GM18526 (cell line): ENCODE measurements around the gene KLF12.

ENCODE experiments used
- POLR2A ChIP-seq: IDR thresholded peaks from 3 replicates; pipeline ENCODE4 v1.6.1; 2011; ENCODE audit not compliant: insufficient read length; ENCODE audit errors: extremely low read depth

The KLF12 gene

DNA sequence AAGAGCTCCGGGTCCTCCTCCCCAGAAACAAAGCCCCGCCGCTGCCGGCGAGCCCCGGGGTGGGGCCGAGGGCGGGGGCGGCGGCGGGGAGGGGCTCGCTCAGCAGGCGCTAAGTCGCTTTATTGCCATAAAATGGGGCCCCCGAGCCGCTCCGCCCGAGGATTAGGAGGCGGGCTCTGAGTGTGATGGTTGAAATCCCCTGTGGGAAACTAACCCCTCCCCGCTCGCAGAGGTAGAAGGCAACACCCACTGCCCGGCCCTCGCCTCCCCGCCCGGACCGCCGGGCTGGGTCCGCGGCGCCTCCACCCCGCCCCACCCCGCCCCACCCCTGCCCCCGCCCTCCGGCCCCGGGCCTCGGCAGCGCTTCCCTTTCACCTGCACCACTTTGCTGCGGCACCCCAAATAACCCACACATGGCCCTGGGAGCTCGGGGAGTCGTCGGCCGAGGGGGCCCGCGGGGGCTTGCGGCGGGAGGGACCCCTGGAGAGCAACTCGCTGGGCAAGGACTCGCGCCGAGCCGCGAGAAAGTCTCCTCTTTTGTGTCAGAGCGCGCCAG, at the start of gene KLF12:
Gene KLF12 (minus strand): TSS at position 184 of the 556 bp plus-strand sequence.
- peak; percentile 10 for TF ChIP-seq POLR2A

DNA sequence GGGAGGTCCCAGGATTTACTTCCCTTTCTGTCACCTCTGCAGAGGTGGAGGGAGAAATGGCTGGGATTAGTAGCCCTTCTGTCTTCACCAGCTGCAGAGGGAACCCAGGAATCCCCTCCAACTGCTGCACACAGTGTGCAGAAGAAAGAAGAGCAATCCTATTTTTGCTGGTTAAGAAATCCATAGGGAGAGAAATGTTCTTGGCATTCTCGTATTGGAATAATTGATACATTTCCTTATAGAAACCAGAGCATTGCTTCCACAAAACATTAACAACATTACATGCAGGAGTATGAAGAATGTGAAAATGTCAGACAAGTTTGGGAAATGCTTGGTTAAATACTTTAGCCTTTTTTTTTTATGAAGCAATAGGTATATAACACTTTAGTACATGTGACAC, 48.3 kb upstream of the KLF12 start:
- TF ChIP-seq POLR2A, result no peak

DNA sequence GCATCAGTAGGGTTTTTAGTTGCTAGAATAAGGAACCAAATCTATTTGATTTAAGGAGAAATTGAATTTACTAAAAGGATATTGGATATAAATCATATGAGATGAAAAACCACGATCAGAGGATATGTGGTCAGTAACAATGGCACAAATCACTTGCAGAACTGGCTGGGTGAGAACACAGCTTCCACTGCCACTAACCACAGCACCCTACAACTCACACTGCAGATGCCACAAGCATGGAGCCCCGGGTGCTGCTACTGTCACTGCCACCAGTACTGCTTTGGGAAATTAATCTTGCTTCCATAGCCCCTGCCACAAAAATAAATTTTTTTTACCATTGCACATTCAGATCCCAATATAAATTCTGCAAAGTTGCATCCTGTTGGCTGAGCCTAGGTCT, 40.6 kb upstream of the KLF12 start:
- no peak for TF ChIP-seq POLR2A

DNA sequence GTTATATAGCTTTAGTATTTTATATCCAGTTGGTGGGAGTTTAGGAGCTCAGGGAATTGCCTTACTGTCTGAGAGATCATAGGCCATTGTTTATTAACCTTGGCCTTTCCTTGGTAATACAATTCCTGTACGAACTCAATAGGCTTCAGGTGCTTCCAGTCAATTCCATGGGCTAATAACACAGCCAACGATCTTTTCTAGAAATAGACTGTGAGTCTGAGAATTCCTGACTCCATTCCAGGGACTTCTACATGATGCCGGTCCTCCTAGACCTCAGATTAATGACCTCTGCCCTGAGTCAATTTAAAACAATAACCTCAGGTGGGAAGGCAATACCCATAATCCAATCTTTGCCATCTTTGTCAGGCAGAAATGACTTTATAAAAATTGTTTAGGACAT, 39.6 kb upstream of the KLF12 start:
- TF ChIP-seq POLR2A, result no peak

DNA sequence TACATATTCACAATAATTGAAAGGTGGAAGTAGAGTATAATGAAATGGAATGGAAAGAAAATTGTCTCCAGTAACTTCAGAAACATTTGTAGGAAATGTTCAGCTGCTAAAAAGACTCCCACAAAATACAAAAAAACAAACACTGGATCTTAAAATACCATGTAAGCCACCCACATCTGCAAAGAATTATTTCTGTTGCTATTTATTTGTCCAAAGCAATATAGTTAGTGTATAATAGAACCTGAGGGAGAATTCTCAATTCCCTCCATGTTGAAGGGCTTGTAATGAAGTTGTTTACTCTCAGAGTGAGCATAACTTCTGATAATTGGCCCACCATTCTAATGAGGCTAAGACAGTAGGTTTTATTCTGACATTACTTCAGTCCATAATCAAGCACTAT, 37.4 kb upstream of the KLF12 start:
- no peak for TF ChIP-seq POLR2A

DNA sequence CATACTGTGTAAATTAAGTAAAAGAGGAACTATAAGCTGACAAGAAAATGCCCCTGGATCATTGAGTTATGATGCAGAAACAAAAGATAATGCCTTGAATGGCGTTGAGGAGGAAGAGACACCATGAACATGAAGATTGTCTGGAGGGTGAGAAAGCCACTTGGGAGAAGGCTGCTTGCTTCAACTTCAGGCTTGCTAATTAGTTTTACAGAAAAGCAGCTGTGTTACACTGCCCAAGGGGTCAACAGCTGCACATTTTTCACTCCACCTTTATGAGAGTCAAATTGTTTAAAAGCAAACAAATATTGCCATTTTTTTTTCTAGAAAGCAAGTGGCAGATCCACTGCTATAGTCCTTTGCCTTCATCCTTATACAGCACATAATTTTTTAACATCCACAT, 35.5 kb upstream of the KLF12 start:
- no peak for TF ChIP-seq POLR2A

DNA sequence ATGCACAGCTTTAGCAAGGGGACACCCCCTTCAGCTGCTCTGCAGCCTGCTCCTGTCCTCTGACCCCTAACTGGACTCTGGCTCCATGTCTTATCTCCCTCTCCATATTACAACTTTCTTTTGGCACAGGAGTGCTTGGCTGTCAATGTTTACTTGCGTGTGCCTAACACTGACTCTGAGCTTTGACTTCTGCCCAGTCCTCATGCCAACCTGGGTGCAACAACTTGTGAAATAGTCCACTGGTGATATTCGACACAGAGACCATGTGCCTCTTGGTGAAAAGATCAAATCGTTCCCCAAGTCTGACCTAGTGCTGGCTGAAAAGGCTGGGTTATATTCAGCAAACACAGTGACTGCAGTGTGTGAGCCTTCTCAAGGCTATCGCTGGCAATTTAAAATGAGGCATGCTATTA, 34.1 kb upstream of the KLF12 start:
- no peak for TF ChIP-seq POLR2A

DNA sequence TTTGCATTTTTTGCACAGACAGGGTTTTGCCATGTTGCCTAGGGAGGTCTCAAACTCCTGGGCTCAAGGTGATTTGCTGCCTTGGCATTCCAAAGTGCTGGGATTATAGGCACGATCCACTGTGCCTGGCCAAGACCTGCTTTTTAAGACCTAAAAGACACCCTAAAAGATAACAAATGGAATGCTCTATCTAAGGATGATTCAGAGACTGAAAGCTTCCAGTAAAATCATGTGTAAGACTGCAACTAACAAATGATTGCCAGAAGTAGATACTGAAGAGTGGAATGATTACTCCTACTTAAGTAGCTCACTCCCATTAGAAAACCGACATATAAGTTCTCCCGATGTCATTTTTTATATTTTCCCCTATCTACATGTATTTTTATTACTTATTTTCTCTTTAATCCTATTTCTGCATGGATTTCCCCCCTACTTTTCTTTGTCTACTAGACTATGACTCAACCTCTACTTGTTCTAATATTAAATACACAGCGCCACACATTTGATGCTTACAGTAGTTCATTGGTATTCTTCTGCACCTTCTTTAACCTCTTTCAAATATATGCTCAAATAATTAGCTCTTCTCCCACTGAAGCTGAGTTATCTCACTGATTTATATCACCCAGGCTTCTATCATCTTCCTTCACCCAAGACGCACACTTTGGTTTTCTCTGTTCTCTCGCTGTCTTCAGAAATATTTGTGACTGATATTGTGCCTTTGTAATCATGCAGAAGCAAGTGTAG, 32.2 kb upstream of the KLF12 start:
- no peak for TF ChIP-seq POLR2A

DNA sequence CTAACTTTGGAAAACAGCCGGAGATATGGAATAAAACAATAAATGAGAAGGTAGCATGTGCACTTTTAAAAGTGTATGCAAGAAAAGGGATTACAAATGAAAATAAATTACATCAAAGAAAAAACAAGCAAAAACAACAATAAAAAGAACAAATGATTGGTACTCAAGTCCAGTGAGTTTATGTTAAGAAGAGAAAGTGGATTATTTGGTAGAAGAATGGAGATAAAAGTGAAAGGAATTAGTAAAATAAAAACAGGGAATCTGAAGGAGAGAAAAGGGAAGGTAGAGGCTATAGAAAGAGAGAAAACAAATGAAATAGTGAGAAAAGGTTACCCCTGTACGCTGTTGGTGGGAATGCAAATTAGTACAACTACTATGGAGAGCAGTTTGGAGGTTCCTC, 28.6 kb upstream of the KLF12 start:
- no peak for TF ChIP-seq POLR2A

DNA sequence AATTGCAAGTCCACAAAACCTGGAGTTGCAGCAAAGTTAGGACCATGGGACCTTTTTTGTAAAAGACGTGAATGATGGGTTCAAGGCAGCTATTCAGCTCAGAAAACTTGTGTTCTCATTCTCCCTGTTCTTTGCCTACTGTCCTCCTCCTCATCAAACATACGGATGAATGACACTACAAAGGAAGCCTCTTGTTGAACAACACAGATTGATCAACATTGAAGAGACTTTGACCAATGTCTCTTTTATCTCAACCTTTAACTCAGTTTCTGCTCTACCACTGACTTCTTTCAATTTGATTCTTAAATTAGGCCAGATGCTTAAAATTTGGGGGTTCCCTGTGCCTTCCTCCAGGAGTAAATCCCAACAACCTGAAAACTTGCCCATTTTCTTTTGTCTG, 27.9 kb upstream of the KLF12 start:
- no peak for TF ChIP-seq POLR2A

DNA sequence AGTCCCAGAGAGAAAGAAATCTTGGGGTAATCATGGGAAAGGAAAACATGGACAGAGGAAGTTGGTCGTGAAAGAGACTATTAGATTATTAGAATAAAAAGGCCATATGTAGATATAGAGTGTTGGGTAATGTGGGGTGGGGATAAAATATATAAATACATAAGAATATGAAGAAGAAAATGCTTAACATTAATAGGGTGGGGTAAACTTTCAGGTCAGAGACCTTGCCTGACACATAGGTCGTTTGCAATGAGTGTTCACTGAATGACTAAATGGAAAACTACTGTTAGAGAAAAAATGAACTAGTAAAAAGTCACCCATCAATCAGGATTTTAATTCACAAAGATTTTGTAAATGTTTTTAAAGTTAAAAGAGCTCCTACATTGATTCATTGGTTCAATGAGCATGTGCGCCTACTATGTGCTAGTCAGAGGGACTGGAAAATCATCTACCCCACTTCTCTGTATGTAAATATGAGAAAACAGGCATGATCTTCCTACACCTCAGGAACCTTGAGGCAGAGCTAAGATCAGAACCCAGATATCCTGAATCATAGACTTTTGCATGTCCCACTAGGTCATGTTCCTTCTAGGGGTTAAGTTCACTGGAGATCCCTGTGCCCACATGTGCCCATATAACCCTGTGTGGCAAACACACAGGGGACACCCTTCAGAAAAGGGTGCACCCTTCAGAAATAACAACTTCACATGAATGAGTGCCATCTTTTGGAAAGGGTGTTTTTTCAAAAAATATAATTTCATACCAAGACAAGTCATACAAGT, 24.6 kb upstream of the KLF12 start:
- TF ChIP-seq POLR2A, result no peak

DNA sequence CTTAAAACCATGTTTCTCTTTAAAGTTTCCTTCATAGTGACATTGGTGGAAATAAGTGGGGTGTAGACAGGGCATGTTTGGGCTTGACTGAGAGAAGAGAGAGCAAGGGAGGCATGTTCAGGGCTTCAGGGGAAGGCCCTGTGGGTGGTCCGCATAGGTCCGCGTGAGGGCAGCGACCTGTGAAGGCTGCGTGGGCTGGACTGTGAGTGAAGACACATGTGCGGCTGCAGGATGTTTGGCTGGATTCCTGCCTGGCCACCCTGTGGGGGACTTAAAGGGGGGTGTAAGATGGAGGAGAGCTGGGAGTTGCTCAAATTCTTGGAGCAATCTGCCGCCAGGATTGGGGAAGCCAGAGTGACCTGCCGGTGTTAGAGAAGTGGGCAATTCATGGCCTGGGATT, 23.8 kb upstream of the KLF12 start:
- no peak for TF ChIP-seq POLR2A

DNA sequence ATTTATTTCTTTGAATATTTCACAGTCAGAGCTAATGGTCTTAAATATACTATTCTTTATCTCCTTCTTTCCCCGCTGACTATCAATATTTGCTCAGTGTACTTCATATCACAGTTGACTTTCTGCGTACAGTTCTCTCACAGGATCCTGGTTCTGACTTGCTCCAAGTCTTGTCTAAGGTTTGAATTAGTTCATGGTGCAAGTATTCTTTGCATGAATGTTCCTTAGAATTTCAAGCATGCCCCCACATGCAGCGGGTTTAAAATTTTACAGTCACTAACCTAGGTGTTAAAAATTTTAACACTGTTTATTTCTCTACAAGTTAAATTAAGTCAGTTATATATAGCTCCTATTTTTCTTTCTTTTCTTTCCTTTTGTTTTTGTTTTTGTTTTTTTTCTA, 20.8 kb upstream of the KLF12 start:
- TF ChIP-seq POLR2A, result no peak

DNA sequence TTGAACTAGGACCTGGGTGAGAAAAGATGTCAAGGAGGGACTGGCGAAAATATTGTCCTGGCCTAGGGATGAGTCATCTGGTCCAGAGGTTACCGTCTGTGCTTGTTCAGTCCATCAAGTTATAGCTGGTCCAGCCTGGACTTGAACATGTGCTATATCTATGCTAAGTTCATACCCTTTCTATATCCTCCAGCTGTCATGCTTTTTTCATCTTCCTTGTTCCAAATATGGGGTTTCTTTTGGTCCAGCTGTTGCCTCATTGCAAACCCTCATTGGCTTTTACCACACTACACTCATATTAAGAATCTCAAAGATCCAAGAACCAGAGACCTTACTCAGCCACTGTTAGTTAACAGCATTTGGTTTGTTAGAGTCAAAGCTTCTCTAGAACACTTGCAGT, 19.1 kb upstream of the KLF12 start:
- TF ChIP-seq POLR2A, result no peak

DNA sequence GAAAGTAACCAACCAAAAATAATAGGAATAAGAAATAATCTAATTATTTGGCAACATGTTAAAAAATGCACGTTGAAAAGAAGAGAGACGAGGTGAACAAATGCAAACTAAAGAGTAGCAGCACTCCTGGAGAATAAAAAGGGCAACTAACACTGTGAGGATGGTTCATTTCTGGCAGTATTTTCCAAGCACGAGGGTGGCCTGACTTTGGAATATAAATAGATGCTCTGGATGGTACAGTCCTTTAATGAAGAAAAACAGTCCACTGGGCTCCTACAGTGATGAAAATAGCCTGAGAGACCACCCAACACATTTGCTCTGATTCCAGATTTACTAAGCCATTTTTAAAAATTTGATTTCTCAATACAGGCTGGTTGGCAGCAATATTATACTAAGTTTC, 17.7 kb upstream of the KLF12 start:
- no peak for TF ChIP-seq POLR2A

DNA sequence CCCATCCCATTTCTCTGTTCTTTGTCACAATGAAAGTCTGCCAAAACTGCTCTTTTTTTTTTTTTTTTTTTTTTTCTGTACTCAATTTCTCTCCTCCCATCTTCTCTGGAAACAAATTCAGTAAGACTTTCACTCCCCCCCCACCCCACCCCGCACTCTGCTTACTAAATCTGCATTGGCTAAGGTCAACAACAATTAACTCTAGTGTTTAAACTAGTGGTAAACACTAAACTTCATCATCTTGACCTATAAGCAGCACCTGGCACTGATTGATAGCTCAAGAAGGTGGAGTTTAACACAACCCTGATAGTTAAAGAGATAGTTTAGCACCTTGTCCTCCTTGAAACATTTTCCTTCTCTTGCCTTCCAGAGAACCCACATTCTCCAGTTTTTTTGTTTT, 14.1 kb upstream of the KLF12 start:
- no peak for TF ChIP-seq POLR2A
